Endothelial cell of umbilical vein (primary cell): ENCODE results near the gene PIGQ. TPM values are rescaled to one million over a fixed set of nuclear protein-coding genes. Genes with fewer than 3 reads are reported as not detected.
A peak's percentile ranks its signal among the peaks of the same experiment; 100 is the strongest.

Experiments
- BruUV-seq: library from RNA; stranded (reverse); fragments of 400-500 nt; replicated peaks from 2 replicates; lab custom pipeline; 2021; lab: Mats Ljungman, UMichigan
- CTCF ChIA-PET: fragments of 300-600, 350-600 bp; sonication (Branson Sonifier 250); formaldehyde crosslinking; loops from one replicate; lab custom pipeline; 2021; ENCODE audit warnings: antibody characterized with exemption, inconsistent platforms; lab: Charles Lee
- POLR2A ChIA-PET: fragments of 300-600, 350-600 bp; sonication (Branson Sonifier 250); formaldehyde crosslinking; loops from one replicate; lab custom pipeline; 2021; ENCODE audit warnings: antibody characterized with exemption, inconsistent platforms; lab: Charles Lee
- DNase-seq: peaks from one replicate; pipeline ENCODE4 v3.0.0-alpha.2; 2011; ENCODE audit warnings: low read depth, low spot score
- FAIRE-seq: peaks from 2 replicates; lab custom pipeline; 2011; peaks lifted over from hg19 to GRCh38; lab: Jason Lieb, UNC
- H2AFZ ChIP-seq: 2 replicates; pipeline ENCODE4 v1.6.0; 2012; ENCODE audit warnings: low read depth, low read length, control low read depth, inconsistent platforms
- H3K27ac ChIP-seq: 2 replicates; pipeline ENCODE4 v1.5.1; 2011; ENCODE audit warnings: low read depth, mild to moderate bottlenecking, control low read depth, low read length, moderate library complexity; ENCODE audit not compliant: insufficient read depth
- H3K27me3 ChIP-seq, 2 experiments: 2 replicates each; pipeline versions ENCODE4 v1.6.0 to v1.6.1; 2011; ENCODE audit warnings: low read length in 2 of 2, mixed read lengths in 1 of 2; ENCODE audit not compliant: control insufficient read depth in 2 of 2, insufficient read depth in 2 of 2
- H3K36me3 ChIP-seq, 2 experiments: 2 replicates in 1 of 2; 3 replicates in 1 of 2; pipeline ENCODE4 v1.5.1; 2011; ENCODE audit warnings: low read length in 2 of 2, mild to moderate bottlenecking in 1 of 2, moderate library complexity in 1 of 2; ENCODE audit not compliant: control insufficient read depth in 2 of 2, insufficient read depth in 2 of 2; ENCODE audit errors: extremely low read depth in 1 of 2
- H3K4me1 ChIP-seq: 3 replicates; pipeline ENCODE4 v1.5.1; 2011; ENCODE audit warnings: mild to moderate bottlenecking, low read length; ENCODE audit not compliant: control insufficient read depth, insufficient read depth; ENCODE audit errors: extremely low read depth
- H3K4me2 ChIP-seq: 2 replicates; pipeline ENCODE4 v1.6.1; 2011; ENCODE audit warnings: low read length, control low read depth, mixed read lengths; ENCODE audit not compliant: insufficient read depth
- H3K4me3 ChIP-seq, 3 experiments: fragments of 200-600 bp in 1 of 3; sonication (generic), shearing (Covaris generic) in 1 of 3; replicated peaks in 1 of 3; 2 replicates each; pipeline ENCODE4 v1.5.1; 2011 to 2016; ENCODE audit warnings: control low read depth in 3 of 3, low read length in 3 of 3, mild to moderate bottlenecking in 2 of 3, inconsistent platforms in 1 of 3, low read depth in 1 of 3, moderate library complexity in 1 of 3; ENCODE audit not compliant: insufficient read depth in 1 of 3
- H3K79me2 ChIP-seq: 2 replicates; pipeline ENCODE4 v1.6.0; 2012; ENCODE audit warnings: low read length, inconsistent platforms; ENCODE audit not compliant: control insufficient read depth, insufficient read depth
- H3K9ac ChIP-seq: replicated peaks from 2 replicates; pipeline ENCODE3; 2011; ENCODE audit warnings: low read length, control low read depth; ENCODE audit not compliant: insufficient read depth; ENCODE audit errors: extremely low read depth
- H3K9me1 ChIP-seq: replicated peaks from 3 replicates; pipeline ENCODE4 v1.6.0; 2011; ENCODE audit warnings: mild to moderate bottlenecking, low read length; ENCODE audit not compliant: control insufficient read depth, insufficient read depth; ENCODE audit errors: extremely low read depth
- H3K9me3 ChIP-seq: replicated peaks from 2 replicates; pipeline ENCODE4 v1.5.1; 2012; ENCODE audit warnings: low read length, inconsistent platforms; ENCODE audit not compliant: control insufficient read depth, insufficient read depth
- H4K20me1 ChIP-seq: replicated peaks from 2 replicates; pipeline ENCODE3; 2011; ENCODE audit warnings: mild to moderate bottlenecking, low read length; ENCODE audit not compliant: control insufficient read depth, insufficient read depth; ENCODE audit errors: extremely low read depth
- EZH2 ChIP-seq: IDR thresholded peaks from 2 replicates; pipeline ENCODE4 v1.6.1; 2012; ENCODE audit warnings: borderline replicate concordance, low read depth, mild to moderate bottlenecking, moderate library complexity, low read length, inconsistent platforms; ENCODE audit not compliant: severe bottlenecking
- FOS ChIP-seq: IDR thresholded peaks from 2 replicates; pipeline ENCODE4 v1.6.1; 2011; ENCODE audit warnings: mild to moderate bottlenecking, low read length, moderate library complexity, borderline replicate concordance; ENCODE audit not compliant: insufficient read depth
- GATA2 ChIP-seq: IDR thresholded peaks from 2 replicates; pipeline ENCODE4 v1.7.0; 2011; ENCODE audit warnings: low read depth, mild to moderate bottlenecking, moderate library complexity, mixed read lengths, low read length; ENCODE audit not compliant: insufficient read length, insufficient read depth
- JUN ChIP-seq: IDR thresholded peaks from 2 replicates; pipeline ENCODE4 v1.6.1; 2011; ENCODE audit warnings: borderline replicate concordance, low read depth; ENCODE audit not compliant: insufficient read length, insufficient read depth
- MYC ChIP-seq: IDR thresholded peaks from one replicate; pipeline ENCODE4 v1.6.1; 2011; ENCODE audit warnings: mild to moderate bottlenecking, low read depth, low read length
- POLR2A ChIP-seq: IDR thresholded peaks from 2 replicates; pipeline ENCODE4 v1.6.1; 2012; ENCODE audit warnings: low read depth, mild to moderate bottlenecking, control low read depth, low read length
- POLR2AphosphoS5 ChIP-seq: IDR thresholded peaks from 2 replicates; pipeline ENCODE4 v1.6.1; 2012; ENCODE audit warnings: low read depth, mild to moderate bottlenecking, control low read depth, low read length, moderate library complexity; ENCODE audit not compliant: insufficient read depth
- dilution Hi-C: fragments of 300-500 bp; cut with MboI; formaldehyde crosslinking; loops from one replicate; pipeline ENCODE4 v1.15.0; 2019; ENCODE audit warnings: low sequenced_read_pairs; ENCODE audit not compliant: extremely low pct_ligation_motif_present
- intact Hi-C: fragments of 100-400 bp; cut with micrococcal nuclease; formaldehyde crosslinking; loops from one replicate; pipeline ENCODE4 v1.10.0; 2022
- polyA plus RNA-seq, 4 experiments: library from polyadenylated mRNA; depleted of rRNA in 3 of 4; stranded (reverse) in 3 of 4; unstranded in 1 of 4; fragments of >200 nt; gene quantifications; 2 replicates each; pipeline versions ENCODE4 v1.2.1 to v1.2.3, GENCODE V29; 2011 to 2012; ENCODE audit warnings: missing spikeins in 1 of 4
- total RNA-seq: library from RNA; stranded (reverse); gene quantifications from 2 replicates; pipeline ENCODE4 v1.2.3, GENCODE V29; 2021
- TF ChIP-seq, protein P1 (sequence below): IDR thresholded peaks from 2 replicates; pipeline ENCODE4 v1.6.1; 2011; ENCODE audit not compliant: insufficient read depth, insufficient read length
- TF ChIP-seq, protein P2 (sequence below), 2 donors: IDR thresholded peaks; 1 replicate in 1 of 2; 2 replicates in 1 of 2; pipeline ENCODE4 v1.5.1; 2011; ENCODE audit warnings: low read length in 2 of 2, mild to moderate bottlenecking in 2 of 2, moderate library complexity in 2 of 2, control low read depth in 1 of 2, inconsistent platforms in 1 of 2, low read depth in 1 of 2; ENCODE audit not compliant: insufficient read depth in 1 of 2; ENCODE audit errors: extremely low read depth in 1 of 2

PIGQ gene
- total and polyA plus RNA-seq, 2 donors (not counting 3 experiments of a cell fraction or from before 2014, with no cell fraction given), result 66.9 to 67.7 TPM

DNA sequence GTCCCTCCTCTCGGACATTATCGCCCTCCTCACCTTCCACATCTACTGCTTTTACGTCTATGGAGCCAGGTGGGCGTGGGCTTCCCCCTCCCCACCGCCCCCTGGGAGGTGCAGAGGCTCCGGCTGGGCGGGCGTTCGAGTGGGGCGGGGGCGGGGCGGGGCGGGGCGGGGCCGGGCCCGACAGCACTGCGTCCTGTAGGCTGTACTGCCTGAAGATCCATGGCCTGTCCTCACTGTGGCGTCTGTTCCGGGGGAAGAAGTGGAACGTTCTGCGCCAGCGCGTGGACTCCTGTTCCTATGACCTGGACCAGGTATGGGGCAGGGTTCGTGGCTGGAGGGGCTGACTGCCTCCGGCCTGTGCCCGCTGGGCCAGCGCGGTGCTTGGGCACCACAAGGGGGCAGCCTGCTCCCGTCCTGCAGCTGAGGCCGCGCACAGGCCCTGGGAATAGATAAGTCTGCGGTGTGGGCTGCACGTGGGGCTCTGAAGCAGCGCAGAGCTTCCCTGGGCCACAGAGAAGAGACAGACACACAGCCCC, 9.2 kb downstream of the PIGQ start:
- Histone ChIP-seq H3K4me2 (no peak overlapping the region), H3K9me3 (no peaks in the 10 kb centered on the region), H3K9ac (no peak overlapping the region), H3K79me2 (no peaks in the 10 kb centered on the region), H3K27ac (no peak overlapping the region), H3K4me3 (peak overlapping the region in 1 of 3 experiments; percentile 20), H3K27me3 (no peaks in the 10 kb centered on the region), H4K20me1 (no peaks in the 10 kb centered on the region), H3K9me1 (no peaks in the 10 kb centered on the region), H2AFZ (peak overlapping the region; percentile 5), H3K36me3 (peaks cover 0 to 14% of the 10 kb centered on the region in 2 experiments), H3K4me1 (peaks cover 2% of the 10 kb centered on the region)
- dilution Hi-C loops (no loop called here), intact Hi-C loops (loop anchor here (1.0 kb wide), 1 partner anchor 81 kb away; no protein-coding TSS in a partner anchor)
- BruUV-seq, result no TSS peak
- CTCF ChIA-PET, result interaction anchor here (0.5 to 2.1 kb wide), 14 partner anchors 10 to 107 kb away, joined by 3 to 10 read pairs (median 4); partner anchors contain the start of genes METTL26, RAB40C, RHOT2 and STUB1
- POLR2A ChIA-PET, result no interaction called here
- FAIRE-seq (peak; percentile 82), DNase-seq (peak; percentile 76)
- TF ChIP-seq, protein P1, sequence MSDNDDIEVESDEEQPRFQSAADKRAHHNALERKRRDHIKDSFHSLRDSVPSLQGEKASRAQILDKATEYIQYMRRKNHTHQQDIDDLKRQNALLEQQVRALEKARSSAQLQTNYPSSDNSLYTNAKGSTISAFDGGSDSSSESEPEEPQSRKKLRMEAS, result no peak
- TF ChIP-seq MYC, result peak; percentile 47
- TF ChIP-seq GATA2, result no peak
- TF ChIP-seq POLR2A, result no peak
- no peak for TF ChIP-seq FOS
- TF ChIP-seq POLR2AphosphoS5, result peak; percentile 22
- TF ChIP-seq JUN, result no peak
- TF ChIP-seq, protein P2, sequence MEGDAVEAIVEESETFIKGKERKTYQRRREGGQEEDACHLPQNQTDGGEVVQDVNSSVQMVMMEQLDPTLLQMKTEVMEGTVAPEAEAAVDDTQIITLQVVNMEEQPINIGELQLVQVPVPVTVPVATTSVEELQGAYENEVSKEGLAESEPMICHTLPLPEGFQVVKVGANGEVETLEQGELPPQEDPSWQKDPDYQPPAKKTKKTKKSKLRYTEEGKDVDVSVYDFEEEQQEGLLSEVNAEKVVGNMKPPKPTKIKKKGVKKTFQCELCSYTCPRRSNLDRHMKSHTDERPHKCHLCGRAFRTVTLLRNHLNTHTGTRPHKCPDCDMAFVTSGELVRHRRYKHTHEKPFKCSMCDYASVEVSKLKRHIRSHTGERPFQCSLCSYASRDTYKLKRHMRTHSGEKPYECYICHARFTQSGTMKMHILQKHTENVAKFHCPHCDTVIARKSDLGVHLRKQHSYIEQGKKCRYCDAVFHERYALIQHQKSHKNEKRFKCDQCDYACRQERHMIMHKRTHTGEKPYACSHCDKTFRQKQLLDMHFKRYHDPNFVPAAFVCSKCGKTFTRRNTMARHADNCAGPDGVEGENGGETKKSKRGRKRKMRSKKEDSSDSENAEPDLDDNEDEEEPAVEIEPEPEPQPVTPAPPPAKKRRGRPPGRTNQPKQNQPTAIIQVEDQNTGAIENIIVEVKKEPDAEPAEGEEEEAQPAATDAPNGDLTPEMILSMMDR (IDR thresholded peaks at IDR 0.05; ENCODE audit: extremely low read depth in 1 of 2, insufficient read depth in 1 of 2, low read depth in 1 of 2, low read length in 2 of 2), result peak; percentile 95 to 98
- no peak for TF ChIP-seq EZH2
